ENCODE data around the gene RNF114.
"Not testable (repeated sequence)": the region's sequence is repeated elsewhere in the genome, so short reads cannot be mapped to it uniquely, and the experiment has no call there.

Gene RNF114

DNA sequence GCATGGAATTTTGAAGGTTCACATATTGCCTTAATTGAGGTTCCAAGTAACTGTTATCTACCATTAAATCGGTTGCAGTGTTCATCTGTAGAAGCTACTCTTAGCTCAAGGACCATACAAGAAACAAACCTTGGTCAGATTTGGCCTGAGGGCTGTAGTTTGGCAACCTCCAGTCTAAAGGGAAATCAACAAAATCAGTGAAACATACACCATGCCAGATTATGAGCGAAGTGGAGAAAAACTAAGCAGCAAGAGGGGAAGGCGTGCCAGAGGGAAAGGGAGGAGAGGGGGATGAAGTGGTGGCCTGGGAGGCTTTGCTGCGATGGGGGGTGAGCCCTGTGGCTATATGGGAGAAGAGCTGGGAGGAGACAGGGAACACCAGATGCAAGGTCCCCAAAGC, 37.8 kb downstream of the RNF114 start:
- H3K79me2 ChIP-seq (ENCODE audit: control insufficient read depth, low read length), result no peaks in the 10 kb centered on the region
- H3K9me3 ChIP-seq (ENCODE audit: control insufficient read depth, insufficient read depth, low read length), result no peaks in the 10 kb centered on the region
- no peaks in the 10 kb centered on the region for H3K27me3 ChIP-seq (ENCODE audit: control insufficient read depth, low read length)
- TF ChIP-seq EZH2phosphoT487 (IDR thresholded peaks at IDR 0.05; ENCODE audit: borderline replicate concordance, low read length), result no peak
- TF ChIP-seq, protein P1, sequence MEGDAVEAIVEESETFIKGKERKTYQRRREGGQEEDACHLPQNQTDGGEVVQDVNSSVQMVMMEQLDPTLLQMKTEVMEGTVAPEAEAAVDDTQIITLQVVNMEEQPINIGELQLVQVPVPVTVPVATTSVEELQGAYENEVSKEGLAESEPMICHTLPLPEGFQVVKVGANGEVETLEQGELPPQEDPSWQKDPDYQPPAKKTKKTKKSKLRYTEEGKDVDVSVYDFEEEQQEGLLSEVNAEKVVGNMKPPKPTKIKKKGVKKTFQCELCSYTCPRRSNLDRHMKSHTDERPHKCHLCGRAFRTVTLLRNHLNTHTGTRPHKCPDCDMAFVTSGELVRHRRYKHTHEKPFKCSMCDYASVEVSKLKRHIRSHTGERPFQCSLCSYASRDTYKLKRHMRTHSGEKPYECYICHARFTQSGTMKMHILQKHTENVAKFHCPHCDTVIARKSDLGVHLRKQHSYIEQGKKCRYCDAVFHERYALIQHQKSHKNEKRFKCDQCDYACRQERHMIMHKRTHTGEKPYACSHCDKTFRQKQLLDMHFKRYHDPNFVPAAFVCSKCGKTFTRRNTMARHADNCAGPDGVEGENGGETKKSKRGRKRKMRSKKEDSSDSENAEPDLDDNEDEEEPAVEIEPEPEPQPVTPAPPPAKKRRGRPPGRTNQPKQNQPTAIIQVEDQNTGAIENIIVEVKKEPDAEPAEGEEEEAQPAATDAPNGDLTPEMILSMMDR (IDR thresholded peaks at IDR 0.05; ENCODE audit: low read depth, low read length, poor library complexity, severe bottlenecking), result no peak
- H4K20me1 ChIP-seq (ENCODE audit: control insufficient read depth, insufficient read depth, low read depth, low read length), result no peaks in the 10 kb centered on the region
- H3K9me2 ChIP-seq (replicated peaks; ENCODE audit: control insufficient read depth, low read length), result no peaks in the 10 kb centered on the region
- no peak overlapping the region for H3K4me2 ChIP-seq (ENCODE audit: low read length)
- no peak overlapping the region for H3K4me3 ChIP-seq (ENCODE audit: low read length)
- H3K36me3 ChIP-seq (ENCODE audit: control insufficient read depth, low read length), result no peaks in the 10 kb centered on the region
- no peak overlapping the region for H3K27ac ChIP-seq (ENCODE audit: low read depth, low read length)
- H3F3A ChIP-seq (ENCODE audit: control insufficient read depth, insufficient read depth), result no peaks in the 10 kb centered on the region
- H3K4me1 ChIP-seq (ENCODE audit: control insufficient read depth, low read length), result peaks cover 4% of the 10 kb centered on the region

DNA sequence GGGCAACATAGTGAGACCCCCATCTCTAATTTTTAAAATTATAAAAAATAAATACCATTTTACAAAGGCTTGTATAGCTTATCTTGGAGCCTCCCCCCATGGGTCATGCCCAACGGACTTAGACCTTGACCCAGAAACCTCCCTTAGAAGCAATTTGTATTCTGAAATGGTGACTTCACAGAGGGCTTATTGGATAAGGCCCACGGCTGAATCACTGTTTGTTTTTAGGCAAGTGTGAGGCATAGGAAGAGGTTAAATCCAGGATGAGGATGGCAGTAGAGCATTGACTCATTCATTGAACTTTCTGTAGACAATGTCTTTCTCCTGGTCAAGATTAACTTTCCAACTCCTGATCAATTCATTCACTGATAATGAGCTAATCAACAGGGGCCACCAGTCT, 40.3 kb downstream of the RNF114 start:
- Histone ChIP-seq H3K4me1 (ENCODE audit: control insufficient read depth, low read length) (peaks cover 15% of the 10 kb centered on the region), H3K9me3 (ENCODE audit: control insufficient read depth, insufficient read depth, low read length) (no peaks in the 10 kb centered on the region), H3K36me3 (ENCODE audit: control insufficient read depth, low read length) (no peaks in the 10 kb centered on the region), H3K79me2 (ENCODE audit: control insufficient read depth, low read length) (no peaks in the 10 kb centered on the region), H3F3A (ENCODE audit: control insufficient read depth, insufficient read depth) (peaks cover 3% of the 10 kb centered on the region), H4K20me1 (ENCODE audit: control insufficient read depth, insufficient read depth, low read depth, low read length) (no peaks in the 10 kb centered on the region), H3K9me2 (replicated peaks; ENCODE audit: control insufficient read depth, low read length) (no peaks in the 10 kb centered on the region), H3K27ac (ENCODE audit: low read depth, low read length) (no peak overlapping the region), H3K27me3 (ENCODE audit: control insufficient read depth, low read length) (peaks cover 12% of the 10 kb centered on the region), H3K4me2 (ENCODE audit: low read length) (no peak overlapping the region), H3K4me3 (ENCODE audit: low read length) (no peak overlapping the region)
- TF ChIP-seq EZH2phosphoT487 (IDR thresholded peaks at IDR 0.05; ENCODE audit: borderline replicate concordance, low read length), result no peak
- TF ChIP-seq, protein P1 (IDR thresholded peaks at IDR 0.05; ENCODE audit: low read depth, low read length, poor library complexity, severe bottlenecking), result no peak

DNA sequence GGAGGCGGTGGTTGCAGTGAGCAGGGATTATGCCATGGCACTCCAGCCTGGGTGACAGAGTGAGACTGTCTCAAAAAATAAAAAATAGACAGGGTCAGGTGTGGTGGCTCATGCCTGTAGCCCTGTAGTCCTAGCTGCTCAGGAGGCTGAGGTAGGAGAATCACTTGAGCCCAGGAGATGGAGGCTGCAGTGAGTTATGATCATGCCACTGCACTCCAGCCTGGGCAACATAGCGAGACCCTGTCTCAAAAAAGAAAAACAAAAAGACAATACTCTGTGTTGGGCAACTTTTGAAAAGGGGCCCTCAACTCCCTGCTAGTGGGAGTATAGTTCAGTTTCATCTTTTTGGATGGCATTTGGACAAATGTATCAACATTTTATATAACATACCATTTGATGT, 41.5 kb downstream of the RNF114 start:
- H3K4me2 ChIP-seq (ENCODE audit: low read length); H3F3A ChIP-seq (ENCODE audit: control insufficient read depth, insufficient read depth); H3K4me3 ChIP-seq (ENCODE audit: low read length); H3K36me3 ChIP-seq (ENCODE audit: control insufficient read depth, low read length); H3K9me3 ChIP-seq (ENCODE audit: control insufficient read depth, insufficient read depth, low read length); H3K9me2 ChIP-seq (replicated peaks; ENCODE audit: control insufficient read depth, low read length); H3K27ac ChIP-seq (ENCODE audit: low read depth, low read length); H3K79me2 ChIP-seq (ENCODE audit: control insufficient read depth, low read length); H4K20me1 ChIP-seq (ENCODE audit: control insufficient read depth, insufficient read depth, low read depth, low read length): not testable (repeated sequence)
- Histone ChIP-seq H3K27me3 (ENCODE audit: control insufficient read depth, low read length) (peaks cover 19% of the 10 kb centered on the region), H3K4me1 (ENCODE audit: control insufficient read depth, low read length) (peaks cover 25% of the 10 kb centered on the region)

DNA sequence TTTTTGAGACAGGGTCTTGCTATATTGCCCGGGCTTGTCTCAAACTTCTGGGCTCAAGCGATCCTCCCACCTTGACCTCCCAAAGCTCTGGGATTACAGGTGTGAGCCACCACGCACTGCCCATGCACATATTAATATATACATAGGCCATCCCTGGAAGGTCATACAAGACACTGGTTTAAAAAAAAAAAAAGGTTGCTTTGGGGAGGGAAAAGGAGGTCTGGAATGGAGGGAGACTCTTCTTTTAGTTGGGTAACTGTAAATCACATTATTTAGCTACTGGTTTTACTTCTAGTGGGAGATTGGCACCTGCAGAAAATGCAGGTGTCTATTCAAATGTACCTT, 42.5 kb downstream of the RNF114 start:
- no peak overlapping the region for H3K4me3 ChIP-seq (ENCODE audit: low read length)
- H3K27me3 ChIP-seq (ENCODE audit: control insufficient read depth, low read length), result peaks cover 19% of the 10 kb centered on the region
- H3K9me3 ChIP-seq (ENCODE audit: control insufficient read depth, insufficient read depth, low read length), result no peaks in the 10 kb centered on the region
- no peak overlapping the region; the same call in 1 of the 2 replicates for H3K4me2 ChIP-seq (ENCODE audit: low read length)
- H3K4me1 ChIP-seq (ENCODE audit: control insufficient read depth, low read length), result peaks cover 31% of the 10 kb centered on the region
- peaks cover 3% of the 10 kb centered on the region for H3F3A ChIP-seq (ENCODE audit: control insufficient read depth, insufficient read depth)
- no peaks in the 10 kb centered on the region for H3K36me3 ChIP-seq (ENCODE audit: control insufficient read depth, low read length)
- H3K27ac ChIP-seq (ENCODE audit: low read depth, low read length), result no peak overlapping the region
- no peak for TF ChIP-seq EZH2phosphoT487 (IDR thresholded peaks at IDR 0.05; ENCODE audit: borderline replicate concordance, low read length)
- TF ChIP-seq, protein P1 (IDR thresholded peaks at IDR 0.05; ENCODE audit: low read depth, low read length, poor library complexity, severe bottlenecking), result no peak
- no peaks in the 10 kb centered on the region for H3K79me2 ChIP-seq (ENCODE audit: control insufficient read depth, low read length)
- no peaks in the 10 kb centered on the region for H4K20me1 ChIP-seq (ENCODE audit: control insufficient read depth, insufficient read depth, low read depth, low read length)
- no peaks in the 10 kb centered on the region for H3K9me2 ChIP-seq (replicated peaks; ENCODE audit: control insufficient read depth, low read length)

Data from DOHH2 (cell line).